GM18858 (cell line): ENCODE measurements around the gene TM7SF3.
A peak's percentile ranks its signal among the peaks of the same experiment; 100 is the strongest.
"Not testable (repeated sequence)": the region's sequence is repeated elsewhere in the genome, so short reads cannot be mapped to it uniquely, and the experiment has no call there.

Experiments
- ATAC-seq: cut with Tn5 transposase; IDR thresholded peaks from one replicate; pipeline ENCODE4 v1.9.1; 2021; ENCODE audit not compliant: unreplicated experiment

The TM7SF3 gene, protein sequence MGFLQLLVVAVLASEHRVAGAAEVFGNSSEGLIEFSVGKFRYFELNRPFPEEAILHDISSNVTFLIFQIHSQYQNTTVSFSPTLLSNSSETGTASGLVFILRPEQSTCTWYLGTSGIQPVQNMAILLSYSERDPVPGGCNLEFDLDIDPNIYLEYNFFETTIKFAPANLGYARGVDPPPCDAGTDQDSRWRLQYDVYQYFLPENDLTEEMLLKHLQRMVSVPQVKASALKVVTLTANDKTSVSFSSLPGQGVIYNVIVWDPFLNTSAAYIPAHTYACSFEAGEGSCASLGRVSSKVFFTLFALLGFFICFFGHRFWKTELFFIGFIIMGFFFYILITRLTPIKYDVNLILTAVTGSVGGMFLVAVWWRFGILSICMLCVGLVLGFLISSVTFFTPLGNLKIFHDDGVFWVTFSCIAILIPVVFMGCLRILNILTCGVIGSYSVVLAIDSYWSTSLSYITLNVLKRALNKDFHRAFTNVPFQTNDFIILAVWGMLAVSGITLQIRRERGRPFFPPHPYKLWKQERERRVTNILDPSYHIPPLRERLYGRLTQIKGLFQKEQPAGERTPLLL

DNA sequence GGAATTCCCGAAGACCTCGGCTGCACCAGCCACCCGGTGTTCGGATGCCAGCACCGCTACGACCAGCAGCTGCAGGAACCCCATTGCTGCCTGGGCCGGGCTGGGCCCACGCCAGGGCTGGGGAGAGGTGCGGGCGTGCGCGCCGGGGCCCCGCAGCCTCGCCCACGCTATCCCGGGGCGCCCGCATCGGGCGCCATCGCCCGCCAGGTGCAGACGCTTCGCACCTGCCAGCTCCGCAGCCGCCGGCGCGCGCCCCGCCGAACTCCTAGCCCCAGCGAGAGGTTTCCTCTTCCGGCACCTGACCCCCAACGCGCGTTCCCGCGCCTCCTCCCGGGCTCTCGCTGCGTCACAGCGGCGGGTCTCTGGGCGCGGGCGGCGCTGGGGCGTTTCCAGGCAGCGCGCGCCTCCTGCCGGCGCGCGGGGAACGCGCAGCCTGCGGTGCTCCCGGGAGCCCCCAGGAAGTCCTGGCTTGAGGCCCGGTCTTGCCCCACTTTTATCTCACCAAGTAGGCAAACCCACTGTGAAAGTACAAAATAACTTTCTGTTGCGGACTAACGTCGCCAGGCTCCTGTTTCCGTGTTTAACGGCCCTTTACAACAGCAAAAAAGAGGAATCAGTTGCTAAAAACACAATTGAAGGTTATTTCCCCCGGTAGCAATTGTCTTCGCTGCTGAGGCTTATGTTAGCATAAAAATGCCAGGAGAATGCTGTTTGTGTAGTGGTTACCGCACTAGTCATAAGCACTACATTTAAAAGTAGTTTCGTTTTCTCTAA lies at the start of gene TM7SF3:
TM7SF3 (minus strand) TSS at position 300 of the 774 bp plus-strand sequence; CDS start at position 84, 216 bp downstream.
- peak; percentile 73 for ATAC-seq

DNA sequence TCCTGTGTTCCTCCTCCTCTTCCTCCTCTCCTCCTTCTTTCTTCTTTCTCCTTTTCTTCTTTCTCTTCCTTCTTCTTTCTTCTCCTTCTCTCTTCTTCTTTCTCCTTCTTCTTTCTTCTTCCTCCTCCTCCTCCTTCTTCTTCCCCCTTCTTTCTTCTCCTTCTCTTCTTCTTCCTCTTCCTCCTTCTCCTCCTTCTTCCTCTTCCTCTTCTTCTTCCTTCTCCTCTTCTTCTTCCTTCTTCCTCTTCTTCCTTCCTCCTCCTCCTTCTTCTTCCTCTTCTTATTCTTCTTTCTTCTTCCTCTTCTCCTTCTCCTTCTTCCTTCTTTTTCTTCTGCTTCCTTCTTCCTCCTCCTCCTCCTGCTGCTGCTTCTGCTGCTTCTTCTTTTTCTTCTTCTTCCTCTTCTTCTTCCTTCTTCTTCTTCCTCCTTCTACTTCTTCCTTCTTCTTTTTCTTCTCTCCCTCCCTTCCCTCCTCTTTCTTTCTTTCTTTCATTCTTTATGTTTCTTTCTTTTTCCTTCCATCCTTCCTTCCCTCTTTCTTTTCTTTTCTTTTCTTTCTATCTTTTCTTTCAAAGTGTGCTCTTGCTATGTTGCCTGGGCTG lies 49.2 kb upstream of the TM7SF3 start:
- ATAC-seq = no peak

DNA sequence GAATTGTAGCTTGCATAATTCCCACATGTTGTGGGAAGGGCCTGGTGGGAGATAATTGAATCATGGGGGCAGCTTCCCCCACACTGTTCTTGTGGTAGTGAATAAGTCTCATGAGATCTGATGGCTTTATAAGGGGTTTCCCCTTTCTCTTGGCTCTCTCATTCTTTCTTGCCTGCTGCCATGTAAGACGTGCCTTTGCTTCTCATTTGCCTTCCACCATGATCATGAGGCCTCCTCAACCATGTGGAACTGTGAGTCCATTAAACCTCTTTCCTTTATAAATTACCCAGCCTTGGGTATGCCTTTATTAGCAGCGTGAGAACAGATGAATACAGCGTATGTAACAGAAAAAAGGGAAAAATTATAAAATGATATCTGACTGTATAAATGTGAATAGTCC lies 47.1 kb upstream of the TM7SF3 start:
- no peak for ATAC-seq

- no peak for ATAC-seq
Measured at GRCh38 chr12:27060740-27061139, 46.6 kb upstream of the TM7SF3 start.

DNA sequence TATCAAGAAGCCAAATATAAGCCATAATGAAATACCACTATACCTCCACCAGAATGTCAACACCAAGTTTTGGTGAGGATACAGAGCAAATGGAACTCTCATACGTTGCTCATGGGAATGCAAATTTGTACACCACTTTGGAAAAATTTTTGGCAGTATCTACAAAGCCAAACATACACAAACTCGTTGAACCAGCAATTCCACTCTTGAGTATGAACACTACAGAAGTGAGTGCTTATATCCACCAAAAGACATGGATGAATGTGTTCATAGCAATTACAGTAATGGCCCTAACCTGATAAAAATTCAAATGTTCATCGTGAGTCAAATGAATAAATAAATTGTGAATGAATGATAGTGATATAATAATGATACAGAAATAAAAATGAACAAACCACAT lies 43.4 kb upstream of the TM7SF3 start:
- no peak for ATAC-seq

DNA sequence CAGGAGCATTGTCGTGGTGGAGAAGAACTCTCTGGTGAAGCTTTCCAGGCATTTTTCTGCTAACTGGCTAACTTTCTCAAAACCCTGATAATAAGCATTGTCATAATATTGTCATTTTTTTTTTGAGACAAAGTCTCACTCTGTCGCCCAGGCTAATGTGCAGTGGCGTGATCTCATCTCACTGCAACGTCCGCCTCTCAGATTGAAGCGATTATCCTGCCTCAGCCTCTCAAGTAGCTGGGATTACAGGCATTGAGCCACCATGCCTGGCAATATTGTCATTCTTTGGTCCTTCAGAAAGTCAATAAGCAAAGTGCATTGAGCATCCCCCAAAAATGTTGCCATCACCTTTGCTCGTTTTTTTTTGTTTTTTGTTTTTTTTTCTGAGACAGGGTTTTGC lies 41.8 kb upstream of the TM7SF3 start:
- ATAC-seq = no peak

- no peak for ATAC-seq
Measured at GRCh38 chr12:27052742-27053141, 38.6 kb upstream of the TM7SF3 start.

- ATAC-seq = no peak
Measured at GRCh38 chr12:27052176-27052575, 38.0 kb upstream of the TM7SF3 start.

GRCh38 chr12:27048822-27049752 lies 34.9 kb upstream of the TM7SF3 start:
- no peak for ATAC-seq

GRCh38 chr12:27042018-27042417 lies 27.8 kb upstream of the TM7SF3 start:
- ATAC-seq = not testable (repeated sequence)

GRCh38 chr12:27040637-27041036 lies 26.5 kb upstream of the TM7SF3 start:
- ATAC-seq = not testable (repeated sequence)

- ATAC-seq = no peak
Measured at GRCh38 chr12:27034607-27035293, 20.6 kb upstream of the TM7SF3 start.

DNA sequence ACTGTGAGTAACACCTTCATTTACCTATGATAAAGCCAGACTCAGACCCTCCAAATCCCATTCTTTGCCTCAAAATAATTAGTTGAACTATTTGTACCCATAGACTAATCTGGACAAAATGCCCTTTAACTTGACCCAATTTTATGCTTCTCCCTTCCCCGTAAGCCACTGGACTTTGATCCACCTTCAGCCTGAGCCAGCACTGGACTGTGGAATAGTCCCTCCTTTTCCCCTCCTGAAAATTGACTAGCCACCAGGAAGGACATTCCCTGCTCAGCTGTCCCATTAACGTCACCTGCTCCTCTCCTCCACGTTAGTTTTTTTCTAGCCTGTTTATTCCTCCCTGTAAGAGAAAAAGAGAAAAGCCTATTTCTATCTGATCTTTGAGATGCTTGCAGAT lies 18.5 kb upstream of the TM7SF3 start:
- ATAC-seq = no peak

GRCh38 chr12:27031531-27031930 lies 17.3 kb upstream of the TM7SF3 start:
- ATAC-seq = no peak

DNA sequence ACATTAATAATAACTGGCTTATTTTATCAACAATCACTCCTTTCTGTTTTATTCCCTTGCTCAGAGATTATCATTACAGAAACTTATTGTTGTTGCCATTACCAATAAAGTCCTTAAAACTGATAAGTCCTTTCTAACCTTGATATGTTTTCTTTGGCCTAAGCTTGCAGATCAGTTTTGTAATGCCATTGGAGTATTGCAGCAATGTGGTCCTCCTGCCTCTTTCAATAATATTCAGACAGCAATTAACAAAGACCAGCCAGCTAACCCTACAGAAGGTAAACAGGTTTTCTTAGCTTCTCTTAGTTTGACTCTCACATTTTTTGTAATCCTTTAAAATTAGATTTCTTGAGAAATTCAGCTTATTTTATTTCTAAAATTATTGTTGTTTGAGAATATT lies 12.1 kb upstream of the TM7SF3 start:
- ATAC-seq = no peak

DNA sequence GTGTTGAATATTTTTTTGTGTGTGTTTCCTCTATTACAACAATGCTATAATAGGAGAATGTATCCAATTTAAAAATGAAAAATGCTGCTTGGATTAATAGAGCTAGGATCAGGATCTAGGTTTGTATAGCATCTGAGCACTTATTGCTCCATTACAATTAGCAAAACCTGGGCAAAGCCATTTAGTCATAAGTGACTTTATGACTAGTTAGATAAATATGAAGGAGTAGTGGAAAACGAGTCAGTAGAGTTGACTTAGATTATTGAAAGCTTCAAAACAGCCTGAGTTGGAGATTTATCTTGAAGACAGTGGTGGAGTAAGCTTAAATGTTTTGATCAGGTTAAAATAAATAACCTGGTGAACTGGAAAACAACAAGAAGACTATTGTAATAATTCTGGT lies 10.9 kb upstream of the TM7SF3 start:
- no peak for ATAC-seq

DNA sequence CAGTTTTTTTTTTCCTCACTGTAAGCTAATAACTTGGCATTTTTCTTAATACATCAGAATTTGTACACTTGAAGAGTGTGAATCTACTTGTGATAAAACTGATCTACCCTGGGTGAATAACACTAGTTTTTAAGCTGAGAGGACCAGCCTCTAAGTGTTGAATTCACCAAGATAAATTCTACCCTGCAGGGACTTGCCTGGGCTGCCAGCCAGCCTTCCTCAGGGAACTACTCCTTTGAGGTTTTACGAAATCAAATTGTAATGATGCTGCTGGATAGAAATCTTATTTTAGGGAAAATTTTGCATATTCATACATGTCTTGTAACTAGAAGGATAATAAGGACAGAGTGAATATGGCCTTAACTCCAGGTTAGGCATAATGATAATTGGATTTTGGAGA lies 10.1 kb upstream of the TM7SF3 start:
- ATAC-seq = no peak

DNA sequence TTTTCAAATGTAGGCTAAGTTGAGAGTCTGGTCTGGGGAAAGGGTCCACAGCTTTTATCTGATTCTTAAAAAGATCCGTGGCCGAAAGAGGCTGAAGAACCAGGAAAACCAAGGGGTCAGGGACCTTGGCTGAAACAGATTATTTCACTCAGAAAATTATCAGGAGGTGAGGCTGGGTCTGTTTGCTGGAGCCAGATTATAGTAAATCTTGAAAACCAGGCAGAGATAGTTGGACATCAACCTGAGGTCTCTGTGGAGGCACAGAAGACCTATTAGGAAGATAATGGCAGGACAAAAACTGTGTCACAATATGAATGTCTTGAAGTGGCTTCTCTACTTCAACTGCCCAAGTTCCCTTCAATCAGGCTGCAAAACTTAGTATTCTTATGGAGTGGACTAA lies 6.6 kb upstream of the TM7SF3 start:
- ATAC-seq = no peak

- ATAC-seq = no peak
Measured at GRCh38 chr12:27018037-27018436, 3.9 kb upstream of the TM7SF3 start.
